GM11168 (cell line): ENCODE data around the gene DTNA.

Experiments used
- in situ Hi-C: fragments of 300-500 bp; cut with MboI; formaldehyde crosslinking; loops from one replicate; pipeline ENCODE4 v1.12.0; 2022; ENCODE audit warnings: low sequenced_read_pairs; ENCODE audit not compliant: unreplicated experiment

Gene DTNA

GRCh38 chr18:34844072-34844471 lies 134.0 kb downstream of the DTNA start:
- in situ Hi-C loops = no loop called here

GRCh38 chr18:34844732-34845459 lies 134.8 kb downstream of the DTNA start:
- in situ Hi-C loops = no loop called here

- in situ Hi-C loops = no loop called here
Observed at GRCh38 chr18:34847408-34847807, 137.3 kb downstream of the DTNA start.

GRCh38 chr18:34848156-34848555 lies 138.1 kb downstream of the DTNA start:
- in situ Hi-C loops = no loop called here

- in situ Hi-C loops = no loop called here
Observed at GRCh38 chr18:34848695-34849094, 138.6 kb downstream of the DTNA start.

GRCh38 chr18:34857320-34857719 lies 147.2 kb downstream of the DTNA start:
- in situ Hi-C loops = no loop called here

GRCh38 chr18:34858188-34858587 lies 148.1 kb downstream of the DTNA start:
- in situ Hi-C loops = no loop called here

GRCh38 chr18:34859496-34859895 lies 149.4 kb downstream of the DTNA start:
- in situ Hi-C loops = no loop called here

- in situ Hi-C loops = no loop called here
Observed at GRCh38 chr18:34862561-34862960, 152.5 kb downstream of the DTNA start.

GRCh38 chr18:34863702-34864101 lies 153.6 kb downstream of the DTNA start:
- in situ Hi-C loops = no loop called here

GRCh38 chr18:34864836-34865497 lies 154.9 kb downstream of the DTNA start:
- in situ Hi-C loops = no loop called here

GRCh38 chr18:34866310-34866709 lies 156.2 kb downstream of the DTNA start:
- in situ Hi-C loops = no loop called here

GRCh38 chr18:34866739-34867138 lies 156.6 kb downstream of the DTNA start:
- in situ Hi-C loops = no loop called here

- in situ Hi-C loops = no loop called here
Observed at GRCh38 chr18:34867520-34867919, 157.4 kb downstream of the DTNA start.

- in situ Hi-C loops = no loop called here
Observed at GRCh38 chr18:34870555-34871310, 160.6 kb downstream of the DTNA start.

- in situ Hi-C loops = no loop called here
Observed at GRCh38 chr18:34871435-34871834, 161.3 kb downstream of the DTNA start.

GRCh38 chr18:34872066-34872465 lies 162.0 kb downstream of the DTNA start:
- in situ Hi-C loops = no loop called here

GRCh38 chr18:34873986-34874580 lies 164.0 kb downstream of the DTNA start:
- in situ Hi-C loops = no loop called here

GRCh38 chr18:34875150-34875549 lies 165.1 kb downstream of the DTNA start:
- in situ Hi-C loops = no loop called here

GRCh38 chr18:34880403-34880802 lies 170.3 kb downstream of the DTNA start:
- in situ Hi-C loops = no loop called here
